Transverse colon (tissue), 3 donors: ENCODE measurements around the gene CCL1.

Source experiments
- EP300 ChIP-seq: sonication (generic); formaldehyde crosslinking; IDR thresholded peaks from one replicate; pipeline ENCODE4 v1.6.1; 2017; ENCODE audit warnings: antibody characterized with exemption, low read depth
- POLR2A ChIP-seq: fragments of 450-650 bp; IDR thresholded peaks from one replicate; pipeline ENCODE4 v1.6.1; 2016; ENCODE audit warnings: antibody characterized with exemption, mild to moderate bottlenecking, moderate library complexity
- TF ChIP-seq, protein P1 (sequence below), 5 experiments: fragments of 200-600 bp in 3 of 5; fragments of 450-650 bp in 2 of 5; sonication (generic) in 3 of 5; IDR thresholded peaks; 1 replicate in 2 of 5; 2 replicates in 3 of 5; pipeline ENCODE4 v1.5.1; 2016 to 2017; ENCODE audit warnings: antibody characterized with exemption in 5 of 5, inconsistent platforms in 3 of 5, mild to moderate bottlenecking in 2 of 5, moderate library complexity in 1 of 5

DNA sequence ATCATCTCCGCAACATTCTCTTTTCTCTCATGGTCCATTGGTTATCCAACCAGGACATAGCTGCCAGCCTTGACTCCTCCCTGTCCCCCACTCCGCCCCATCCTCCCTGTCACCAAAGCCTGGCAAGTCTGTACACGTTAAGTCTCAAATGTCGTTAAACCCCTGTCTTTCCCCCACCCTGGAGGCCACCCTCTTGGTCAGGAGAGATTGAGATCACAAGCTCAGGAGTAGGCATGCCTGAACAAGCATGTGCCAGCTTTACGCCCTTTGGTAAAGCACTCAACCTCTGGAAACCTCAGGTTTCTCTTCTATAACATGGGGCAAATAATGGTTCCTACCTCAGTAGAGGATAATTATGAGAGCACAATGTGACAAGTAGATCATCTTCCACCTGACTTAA, 38.1 kb upstream of the CCL1 start:
- TF ChIP-seq EP300: no peak
- TF ChIP-seq, protein P1, sequence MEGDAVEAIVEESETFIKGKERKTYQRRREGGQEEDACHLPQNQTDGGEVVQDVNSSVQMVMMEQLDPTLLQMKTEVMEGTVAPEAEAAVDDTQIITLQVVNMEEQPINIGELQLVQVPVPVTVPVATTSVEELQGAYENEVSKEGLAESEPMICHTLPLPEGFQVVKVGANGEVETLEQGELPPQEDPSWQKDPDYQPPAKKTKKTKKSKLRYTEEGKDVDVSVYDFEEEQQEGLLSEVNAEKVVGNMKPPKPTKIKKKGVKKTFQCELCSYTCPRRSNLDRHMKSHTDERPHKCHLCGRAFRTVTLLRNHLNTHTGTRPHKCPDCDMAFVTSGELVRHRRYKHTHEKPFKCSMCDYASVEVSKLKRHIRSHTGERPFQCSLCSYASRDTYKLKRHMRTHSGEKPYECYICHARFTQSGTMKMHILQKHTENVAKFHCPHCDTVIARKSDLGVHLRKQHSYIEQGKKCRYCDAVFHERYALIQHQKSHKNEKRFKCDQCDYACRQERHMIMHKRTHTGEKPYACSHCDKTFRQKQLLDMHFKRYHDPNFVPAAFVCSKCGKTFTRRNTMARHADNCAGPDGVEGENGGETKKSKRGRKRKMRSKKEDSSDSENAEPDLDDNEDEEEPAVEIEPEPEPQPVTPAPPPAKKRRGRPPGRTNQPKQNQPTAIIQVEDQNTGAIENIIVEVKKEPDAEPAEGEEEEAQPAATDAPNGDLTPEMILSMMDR (IDR thresholded peaks at IDR 0.05): no peak
- TF ChIP-seq POLR2A: no peak
